Right kidney (tissue), 1 donor: ENCODE results near the gene LAMA2.

Experiments
- DNase-seq: peaks from one replicate; pipeline ENCODE4 v3.0.0-alpha.2; 2016

Gene LAMA2

GRCh38 chr6:129451187-129451586 lies 568.2 kb downstream of the LAMA2 start:
- no peak for DNase-seq

GRCh38 chr6:129453073-129453472 lies 570.1 kb downstream of the LAMA2 start:
- DNase-seq: no peak

- no peak for DNase-seq
These were observed 571.5 kb downstream of the LAMA2 start for GRCh38 chr6:129454488-129454887.

- no peak for DNase-seq
These were observed 572.3 kb downstream of the LAMA2 start for GRCh38 chr6:129455126-129455769.

- DNase-seq: no peak
These were observed 577.3 kb downstream of the LAMA2 start for GRCh38 chr6:129460221-129460620.

GRCh38 chr6:129469070-129469662 lies 586.2 kb downstream of the LAMA2 start:
- DNase-seq: no peak

- DNase-seq: no peak
These were observed 589.3 kb downstream of the LAMA2 start for GRCh38 chr6:129472239-129472638.

GRCh38 chr6:129473546-129473945 lies 590.6 kb downstream of the LAMA2 start:
- no peak for DNase-seq

- DNase-seq: no peak
These were observed 592.7 kb downstream of the LAMA2 start for GRCh38 chr6:129475477-129476247.

GRCh38 chr6:129476248-129476564 lies 593.3 kb downstream of the LAMA2 start:
- no peak for DNase-seq

- no peak for DNase-seq
These were observed 593.9 kb downstream of the LAMA2 start for GRCh38 chr6:129476810-129477209.

- no peak for DNase-seq
These were observed 595.4 kb downstream of the LAMA2 start for GRCh38 chr6:129478379-129478778.

- no peak for DNase-seq
These were observed 598.8 kb downstream of the LAMA2 start for GRCh38 chr6:129481706-129482105.

GRCh38 chr6:129485746-129486145 lies 602.8 kb downstream of the LAMA2 start:
- DNase-seq: no peak

- no peak for DNase-seq
These were observed 603.4 kb downstream of the LAMA2 start for GRCh38 chr6:129486327-129486726.

- no peak for DNase-seq
These were observed 605.4 kb downstream of the LAMA2 start for GRCh38 chr6:129488313-129488712.

- no peak for DNase-seq
These were observed 606.4 kb downstream of the LAMA2 start for GRCh38 chr6:129489215-129489765.

- no peak for DNase-seq
These were observed 607.8 kb downstream of the LAMA2 start for GRCh38 chr6:129490521-129491255.

GRCh38 chr6:129491436-129491835 lies 608.5 kb downstream of the LAMA2 start:
- no peak for DNase-seq

GRCh38 chr6:129492260-129492659 lies 609.3 kb downstream of the LAMA2 start:
- DNase-seq: no peak

GRCh38 chr6:129493354-129493902 lies 610.5 kb downstream of the LAMA2 start:
- DNase-seq: no peak

GRCh38 chr6:129494099-129494498 lies 611.2 kb downstream of the LAMA2 start:
- DNase-seq: no peak

- DNase-seq: no peak
These were observed 611.6 kb downstream of the LAMA2 start for GRCh38 chr6:129494586-129494985.
